MV-4-11 (cell line): ENCODE data around the gene PRRX2.

Experiments
- DNase-seq: peaks from one replicate; lab custom pipeline; 2025; lab: John Stamatoyannopoulos, UW

PRRX2 gene

GRCh38 chr9:129709438-129710168 lies 44.2 kb downstream of the PRRX2 start:
- DNase-seq, result no peak

- no peak for DNase-seq
Measured at GRCh38 chr9:129710169-129710453, 44.7 kb downstream of the PRRX2 start.

GRCh38 chr9:129712634-129713401 lies 47.4 kb downstream of the PRRX2 start:
- peak; percentile 8 for DNase-seq

DNA sequence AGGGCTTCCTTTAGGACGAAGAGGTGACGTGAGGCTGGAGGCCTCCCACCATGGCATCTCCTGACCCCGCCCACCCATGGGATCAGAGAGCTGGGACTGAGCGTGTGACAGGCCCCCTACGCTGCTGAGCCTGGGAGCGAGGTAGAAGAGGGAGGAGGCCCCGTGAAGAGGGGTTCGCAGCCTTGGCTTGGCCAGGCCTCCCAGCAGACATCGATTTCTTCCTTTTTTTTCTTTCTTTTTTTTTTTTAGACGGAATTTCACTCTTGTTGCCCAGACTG lies 47.9 kb downstream of the PRRX2 start:
- no peak for DNase-seq

GRCh38 chr9:129714511-129715061 lies 49.1 kb downstream of the PRRX2 start:
- DNase-seq, result peak; percentile 32

- no peak for DNase-seq
Measured at GRCh38 chr9:129716091-129716490, 50.6 kb downstream of the PRRX2 start.

DNA sequence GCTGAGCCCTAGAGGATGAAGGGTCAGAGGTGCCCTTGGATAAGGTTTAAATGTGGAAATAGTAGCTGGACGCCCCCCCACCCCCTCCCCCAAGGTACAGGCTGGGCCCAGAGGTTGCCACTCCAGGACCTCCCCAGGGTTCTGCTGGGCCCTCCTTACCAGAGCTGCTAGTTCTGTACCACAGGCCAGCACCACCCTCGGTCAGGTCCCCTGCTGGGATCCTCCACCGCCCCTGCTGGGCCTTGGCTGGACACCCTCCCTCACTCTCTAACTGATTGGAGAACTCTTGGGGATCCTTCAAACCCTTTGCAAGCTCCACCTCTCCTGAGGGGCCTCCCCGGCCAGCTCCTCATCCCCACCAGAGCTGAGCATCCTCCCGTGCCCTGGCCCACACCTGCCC lies 52.5 kb downstream of the PRRX2 start:
- no peak for DNase-seq

- DNase-seq, result no peak
Measured at GRCh38 chr9:129718647-129719046, 53.2 kb downstream of the PRRX2 start.

- no peak for DNase-seq
Measured at GRCh38 chr9:129719135-129719534, 53.7 kb downstream of the PRRX2 start.

GRCh38 chr9:129720181-129720864 lies 54.9 kb downstream of the PRRX2 start:
- no peak for DNase-seq

DNA sequence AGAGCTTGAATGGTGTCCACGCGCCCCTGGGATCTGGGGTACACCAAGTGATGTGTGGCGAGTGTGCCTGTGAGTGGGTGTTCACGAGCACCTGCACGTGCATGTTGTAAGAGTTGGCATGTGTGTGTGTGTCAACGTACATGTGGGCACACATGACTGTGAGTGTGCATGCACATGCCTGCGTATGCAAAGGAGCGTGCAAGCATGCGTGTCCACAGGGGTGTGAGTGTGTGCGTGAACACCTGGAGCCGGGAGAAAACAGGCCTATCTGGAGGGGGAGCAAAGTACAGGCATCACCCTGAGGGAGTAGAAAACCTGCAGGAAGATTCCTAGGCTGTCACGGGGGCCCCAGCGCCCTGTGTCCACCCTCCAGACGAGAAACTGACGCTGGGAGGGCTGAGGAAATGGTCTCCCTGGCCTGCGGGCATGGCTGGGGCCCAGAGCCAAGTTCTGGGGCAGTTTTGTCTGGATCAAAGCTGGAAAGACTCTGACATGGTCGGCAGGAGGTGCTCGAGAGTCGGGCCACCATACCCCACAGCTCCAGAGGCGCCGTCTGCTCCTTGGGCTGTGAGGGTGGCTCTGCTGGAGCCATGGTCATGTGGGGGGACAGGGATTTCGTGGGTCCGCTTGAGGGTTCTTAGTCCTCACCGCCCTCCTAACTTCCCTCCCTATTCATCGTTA lies 55.6 kb downstream of the PRRX2 start:
- no peak for DNase-seq

DNA sequence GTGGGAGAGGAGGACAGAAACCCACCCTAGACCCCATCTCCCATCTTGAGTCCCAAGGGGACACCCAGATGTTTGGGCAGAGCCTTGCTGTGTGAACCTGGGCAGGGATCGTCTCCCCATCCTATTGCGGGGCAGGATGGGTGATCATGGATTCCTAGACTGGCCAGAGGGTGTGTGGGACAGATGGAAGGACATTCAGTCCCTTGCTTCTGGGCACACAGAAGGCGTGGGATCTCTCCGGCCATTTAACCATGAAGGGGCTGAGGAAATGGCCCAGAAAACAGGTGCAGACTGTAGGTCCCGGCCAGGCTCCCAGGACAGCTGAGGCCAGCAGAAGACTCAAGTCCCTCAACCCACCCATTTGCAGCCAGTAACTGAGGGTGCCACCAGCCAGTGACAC lies 57.5 kb downstream of the PRRX2 start:
- DNase-seq, result no peak

GRCh38 chr9:129724456-129725190 lies 59.2 kb downstream of the PRRX2 start:
- no peak for DNase-seq

DNA sequence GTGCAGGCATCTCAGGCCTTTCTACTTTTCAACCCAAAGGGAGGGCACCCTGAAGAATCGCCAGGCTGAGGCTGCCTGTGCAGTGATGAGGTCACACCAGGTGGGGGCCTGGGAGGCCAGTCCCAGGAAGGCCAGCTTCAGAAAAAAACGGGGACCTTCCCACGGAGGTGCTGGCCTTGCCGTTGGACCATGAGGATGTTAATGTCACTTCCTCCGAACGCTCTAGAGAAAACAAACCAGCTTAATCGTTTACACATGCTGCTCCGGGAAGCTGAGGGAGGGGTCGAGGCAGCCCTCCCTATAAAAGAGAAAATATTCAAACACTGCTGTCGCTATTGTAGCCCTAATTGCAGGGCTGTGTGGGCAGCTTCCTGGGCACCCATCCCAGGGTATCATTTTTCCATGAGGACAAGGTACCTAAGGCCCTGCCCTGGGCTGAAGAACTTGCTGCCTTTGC lies 60.4 kb downstream of the PRRX2 start:
- no peak for DNase-seq

- DNase-seq, result peak; percentile 38
Measured at GRCh38 chr9:129726322-129727160, 61.1 kb downstream of the PRRX2 start.

DNA sequence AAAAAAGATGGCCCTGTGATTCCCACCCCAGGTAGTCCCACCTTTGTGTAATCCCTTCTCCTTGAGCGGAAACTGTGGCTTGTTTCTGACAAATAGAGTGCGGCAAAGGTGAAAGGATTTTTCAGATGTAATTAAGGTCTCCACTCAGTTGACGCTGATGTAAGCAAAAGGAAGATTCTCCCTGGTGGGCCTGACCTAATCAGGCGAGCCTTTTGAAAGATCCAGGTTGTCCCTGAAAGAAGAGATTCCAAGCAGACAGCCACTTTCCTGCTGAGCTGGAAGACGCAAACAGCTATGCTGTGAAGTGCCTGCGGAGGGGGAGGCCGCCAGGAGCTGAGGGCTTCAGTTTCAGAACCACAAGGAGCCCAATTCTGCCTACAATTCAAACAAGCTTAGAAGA lies 63.3 kb downstream of the PRRX2 start:
- no peak for DNase-seq

DNA sequence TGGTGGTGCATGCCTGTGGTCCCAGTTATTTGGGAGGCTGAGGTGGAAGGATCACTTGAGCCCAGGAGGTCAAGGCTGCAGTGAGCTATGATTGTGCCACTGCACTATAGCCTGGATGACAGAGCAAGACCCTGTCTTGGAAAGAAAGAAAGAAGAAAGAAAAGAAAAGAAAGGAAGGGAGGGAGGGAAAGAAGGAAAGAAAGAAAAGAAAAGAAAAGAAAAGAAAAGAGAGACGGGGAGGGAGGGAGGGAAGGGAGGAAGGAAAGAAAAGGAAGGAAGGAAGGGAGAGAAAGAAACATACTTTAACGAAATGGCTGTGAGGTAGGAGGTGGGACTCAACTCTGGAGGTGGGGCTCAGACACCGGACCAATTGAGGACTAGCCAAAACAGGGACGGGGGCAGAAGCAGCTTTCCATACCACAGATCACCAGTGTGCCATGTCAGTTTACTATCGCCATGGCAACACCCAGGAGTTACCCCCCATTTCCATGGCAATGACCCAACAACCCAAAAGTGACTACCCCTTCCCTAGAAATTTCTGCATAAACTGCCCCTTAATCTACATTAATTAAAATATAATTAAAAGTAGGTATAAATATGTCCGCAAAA lies 66.1 kb downstream of the PRRX2 start:
- DNase-seq, result no peak

DNA sequence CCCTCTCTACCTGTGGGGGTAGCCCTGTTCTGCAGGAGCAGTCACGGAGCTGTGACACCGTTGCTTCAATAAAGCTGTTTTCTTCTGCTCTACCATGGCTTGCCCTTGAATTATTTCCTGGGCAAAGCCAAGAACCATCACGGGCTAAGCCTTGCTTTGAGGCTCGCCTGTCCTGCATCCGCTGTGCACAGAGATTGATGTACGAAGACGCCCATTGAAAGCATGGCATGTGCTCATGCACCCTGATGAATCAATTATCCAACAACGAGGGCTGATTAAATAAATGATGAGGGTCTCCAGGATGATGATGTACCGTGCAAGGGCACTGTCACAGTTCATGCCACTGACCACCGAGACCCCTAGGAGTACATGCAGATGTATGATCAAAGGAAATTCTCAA lies 66.7 kb downstream of the PRRX2 start:
- DNase-seq, result no peak

GRCh38 chr9:129732946-129733631 lies 67.6 kb downstream of the PRRX2 start:
- no peak for DNase-seq

DNA sequence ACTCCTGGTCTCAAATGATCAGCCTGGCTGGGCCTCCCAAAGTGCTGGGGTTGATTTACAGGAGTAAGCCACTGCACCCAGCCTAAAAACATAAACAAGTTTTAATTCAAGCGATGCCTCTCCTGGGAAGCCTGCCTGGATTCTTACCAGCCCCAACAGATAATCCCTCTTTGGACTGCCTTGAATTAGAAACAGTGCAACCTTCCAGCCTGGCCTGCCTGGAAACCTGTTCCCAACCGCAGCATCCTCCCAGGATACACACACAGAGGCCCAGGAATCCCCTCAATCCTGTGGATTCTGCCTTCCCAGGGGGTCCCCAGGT lies 68.1 kb downstream of the PRRX2 start:
- no peak for DNase-seq
